NOMO-1 (cell line): ENCODE measurements around the gene RAB14.

Source experiments
- DNase-seq, 2 experiments: peaks; one replicate each; lab custom pipeline; 2025; ENCODE audit not compliant: unreplicated experiment in 2 of 2; lab: John Stamatoyannopoulos, UW

The RAB14 gene

DNA sequence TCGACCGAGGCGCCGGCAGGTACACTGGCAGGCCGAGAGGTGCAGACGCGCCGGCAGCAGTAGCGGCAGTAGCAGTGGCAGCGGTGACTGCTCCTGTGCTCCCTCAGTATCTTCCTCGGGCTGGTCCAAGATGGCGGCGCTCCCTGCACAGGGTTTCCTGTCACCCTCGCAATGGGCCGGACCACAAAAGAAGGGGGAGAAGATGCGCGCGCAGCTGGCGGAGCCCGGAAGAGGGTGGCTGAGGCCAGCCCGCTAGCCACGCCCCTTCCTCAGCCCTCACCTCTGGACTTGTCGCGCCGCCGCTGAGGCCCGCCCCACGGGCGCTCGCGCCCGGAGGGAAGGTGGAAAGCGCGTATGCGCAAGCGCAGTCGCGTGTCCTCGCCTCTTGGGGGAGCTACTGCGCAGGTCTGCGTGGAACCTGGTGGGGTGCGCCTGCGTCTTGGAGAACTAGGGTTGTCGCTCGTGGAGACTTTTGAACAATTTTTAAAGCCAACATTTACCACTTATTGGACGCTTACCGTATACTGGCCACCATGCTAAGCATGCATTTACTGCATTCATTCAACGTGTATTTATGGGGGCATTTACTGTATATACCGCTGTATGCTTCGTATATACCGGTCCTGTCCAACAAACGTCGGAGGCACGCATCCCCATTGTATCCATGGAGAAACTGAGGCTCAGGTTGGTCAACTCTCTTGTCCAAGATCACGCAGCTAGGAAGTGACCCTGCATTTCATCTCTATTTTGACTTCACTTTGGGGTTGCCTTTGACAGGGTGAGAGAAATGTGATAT is at the start of gene RAB14:
TSS of gene RAB14 (minus strand) at position 132 of the 796 bp plus-strand sequence. CDS start 8,457 bp downstream, outside the sequence.
- peak; percentile 99 for DNase-seq

DNA sequence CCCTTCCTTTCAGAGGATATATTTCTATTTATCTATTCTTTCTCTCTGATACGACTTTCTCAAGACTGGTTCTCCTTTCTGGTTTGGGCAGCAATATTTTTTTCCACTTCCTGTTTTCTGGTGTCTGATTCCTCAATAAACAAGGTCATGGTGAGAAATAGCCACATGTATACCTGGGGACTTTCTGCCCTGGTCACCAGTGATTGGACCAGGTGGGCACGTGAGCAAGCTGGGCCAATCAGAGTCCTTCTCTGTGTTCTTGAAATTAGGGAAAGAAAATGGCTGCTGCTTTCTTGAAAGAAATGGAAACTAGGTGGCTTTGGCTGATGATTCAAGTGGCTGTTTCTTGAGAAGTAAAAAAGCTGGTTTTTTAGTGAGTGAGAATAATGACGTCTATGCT is 47.9 kb upstream of the RAB14 start:
- peak; percentile 78 to 93 for DNase-seq

DNA sequence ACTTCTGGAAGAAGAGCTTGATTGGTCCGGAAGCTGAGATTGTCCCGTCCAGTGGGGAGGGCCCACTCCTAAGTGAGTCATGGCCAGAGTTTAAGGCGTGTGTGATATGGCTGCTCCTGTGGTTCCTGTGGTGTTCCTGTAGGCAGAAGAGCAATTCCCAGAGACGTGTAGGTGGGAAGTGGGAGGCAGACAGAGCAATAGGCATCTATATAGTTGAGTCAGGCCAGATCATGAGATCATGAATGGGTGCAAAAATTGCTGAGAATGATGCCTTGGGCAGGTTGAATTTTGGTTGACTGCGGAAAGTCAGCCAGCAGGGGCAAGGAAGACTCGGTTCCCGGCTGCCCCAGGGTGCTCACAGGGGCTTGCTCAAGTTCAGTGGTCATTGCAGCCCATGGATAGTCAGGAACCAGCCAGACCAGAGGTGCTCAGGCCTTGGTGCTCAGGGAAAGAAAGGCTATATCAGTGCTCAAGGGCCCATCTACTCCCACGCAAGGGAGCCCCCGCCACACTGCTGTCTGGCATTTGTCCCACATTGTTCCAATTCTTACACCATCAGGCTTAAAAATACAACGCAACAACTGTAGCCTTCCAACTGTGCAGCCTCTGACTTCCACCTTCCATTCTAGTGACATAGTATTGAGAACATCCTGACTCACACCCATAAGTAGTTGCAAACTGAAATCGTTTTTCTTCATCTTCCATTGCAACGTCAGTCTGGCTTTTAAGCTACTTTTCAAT is 45.3 kb upstream of the RAB14 start:
- DNase-seq = peak; percentile 41 to 59

DNA sequence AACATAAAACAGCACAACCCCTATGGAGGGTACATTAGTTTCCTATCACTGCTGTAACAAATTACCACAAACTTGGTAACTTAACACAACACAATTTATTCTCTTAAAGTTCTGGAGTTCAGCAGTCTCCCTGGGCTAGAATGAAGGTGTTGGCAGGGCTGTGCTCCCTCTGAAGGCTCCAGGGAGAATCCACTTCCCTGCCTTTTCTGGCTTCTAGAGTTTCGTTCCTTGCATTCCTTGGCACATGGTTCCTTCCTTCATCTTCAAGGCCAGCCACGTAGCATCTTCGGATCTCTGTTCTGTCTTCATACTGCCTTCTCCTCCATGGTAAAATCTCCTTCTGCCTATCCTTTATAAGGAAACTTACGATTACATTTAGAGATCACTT is 41.3 kb upstream of the RAB14 start:
- DNase-seq = no peak

DNA sequence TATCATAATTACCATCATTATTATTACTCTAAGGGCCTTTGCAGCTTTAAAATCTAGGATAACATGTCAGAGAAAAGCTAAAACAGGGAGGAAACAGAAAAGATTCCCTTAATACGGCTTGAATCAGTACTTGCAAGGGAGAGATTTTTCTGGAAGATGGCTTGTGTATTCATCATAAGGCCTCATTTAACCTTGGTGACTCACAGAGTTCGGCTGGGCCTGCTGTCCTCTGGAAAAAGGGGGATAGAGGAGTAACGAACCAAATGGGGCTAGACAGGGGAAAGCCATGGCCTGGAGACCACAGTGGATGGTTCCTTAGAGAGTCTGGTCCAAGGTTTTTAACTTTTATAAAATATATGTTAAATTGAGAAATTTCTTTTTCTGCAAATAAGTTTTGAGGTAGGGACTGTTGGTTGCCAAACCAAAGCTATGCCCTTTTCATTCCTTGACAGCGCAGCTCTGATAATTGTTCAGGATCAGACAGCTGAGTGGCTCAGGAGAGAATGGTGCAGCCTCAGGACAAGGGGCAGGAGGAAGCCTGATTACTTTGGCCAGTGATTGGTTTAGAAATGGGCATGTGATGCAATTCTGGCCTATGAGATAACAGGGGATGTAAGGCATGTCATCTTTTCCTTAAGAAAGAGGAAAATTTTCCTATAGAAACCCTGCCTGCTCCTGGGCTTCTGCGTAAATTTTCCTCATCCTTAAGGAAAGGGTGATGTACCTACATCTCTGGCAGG is 40.7 kb upstream of the RAB14 start:
- no peak for DNase-seq

DNA sequence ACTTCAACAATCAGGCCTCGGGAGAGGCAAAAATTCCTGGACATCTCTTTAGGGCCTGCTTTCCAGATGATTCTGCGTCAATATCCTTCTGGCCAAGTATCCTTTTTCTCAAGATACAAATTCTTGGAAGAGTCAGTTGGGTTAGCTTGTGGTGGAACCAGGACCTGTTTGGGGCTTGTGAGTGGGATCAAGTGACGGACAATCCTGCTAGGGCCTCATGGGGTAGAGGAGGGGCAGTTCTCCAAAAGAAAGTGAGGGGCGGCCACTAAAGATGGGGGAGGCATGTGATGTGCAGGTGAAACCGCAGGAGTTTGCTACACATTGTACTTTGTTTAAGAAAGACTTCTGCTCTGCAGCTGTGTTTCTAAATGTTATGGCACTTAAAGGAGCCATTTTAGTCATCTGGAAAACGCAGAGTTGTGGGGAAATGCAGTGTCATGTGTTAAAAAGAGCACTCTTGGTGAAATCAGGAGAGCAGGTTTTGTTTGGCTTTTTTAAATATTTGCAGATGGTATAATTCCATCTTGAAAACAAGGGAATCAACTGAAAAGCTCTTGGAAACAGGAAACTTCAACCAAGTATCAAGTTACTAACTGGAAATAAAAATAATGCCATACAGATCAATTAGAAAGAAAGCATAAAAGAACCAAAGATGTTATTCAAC is 38.9 kb upstream of the RAB14 start:
- no peak for DNase-seq

DNA sequence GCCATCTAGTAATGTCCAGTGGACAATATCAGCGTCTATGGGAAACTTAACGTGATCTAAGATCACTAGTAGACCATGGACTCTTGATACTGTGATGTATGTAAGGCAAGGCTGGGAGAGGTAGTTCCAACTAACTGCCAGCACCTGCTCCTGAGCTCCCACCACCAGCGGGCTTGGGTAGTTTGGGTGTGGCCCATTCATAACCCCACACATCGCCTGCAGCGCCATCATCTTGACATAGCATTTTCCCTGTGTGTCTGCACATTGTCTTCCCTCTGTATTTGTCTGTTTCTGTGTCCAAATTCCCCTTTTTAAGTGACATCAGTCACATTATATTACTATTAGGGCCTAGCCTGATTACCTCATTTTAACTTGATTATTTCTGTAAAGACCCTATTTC is 38.2 kb upstream of the RAB14 start:
- no peak for DNase-seq

DNA sequence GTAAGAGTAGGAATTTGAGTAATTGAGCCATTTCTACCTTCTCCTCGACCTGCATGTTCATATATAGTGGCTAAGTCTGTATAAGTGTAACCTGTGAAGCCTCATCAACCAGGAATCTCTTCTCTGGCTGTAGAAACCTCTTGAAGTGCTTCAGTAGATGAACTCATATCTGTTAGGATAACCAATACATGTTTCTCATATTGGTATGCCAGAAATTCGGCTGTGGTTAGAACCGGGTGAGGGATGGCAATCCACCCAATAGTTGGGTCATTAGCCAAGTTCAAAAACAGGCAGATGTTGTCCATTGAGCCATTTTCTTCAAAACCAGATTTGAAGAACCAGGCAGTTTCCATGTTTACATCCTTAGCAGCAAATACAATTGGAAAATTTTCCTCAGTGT is 37.4 kb upstream of the RAB14 start:
- DNase-seq = no peak

DNA sequence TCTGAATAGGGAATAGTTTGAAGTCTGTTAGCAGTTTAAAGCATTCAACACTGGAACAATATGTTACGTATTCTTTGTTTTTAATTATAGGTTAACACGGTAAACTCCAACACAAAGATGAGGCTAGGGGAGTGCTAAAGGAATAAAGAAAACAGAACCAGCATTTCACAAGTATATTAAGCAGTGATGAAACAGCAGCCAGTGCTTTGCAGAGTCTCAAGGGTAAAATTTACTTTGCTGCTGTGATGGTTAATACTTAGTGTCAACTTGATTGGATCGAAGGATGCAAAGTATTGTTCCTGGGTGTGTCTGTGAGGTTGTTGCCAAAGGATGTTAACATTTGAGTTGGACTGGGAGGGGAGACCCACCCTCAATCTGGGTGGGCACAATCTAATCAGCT is 36.2 kb upstream of the RAB14 start:
- DNase-seq = peak in 1 of 2 experiments; percentile 16

DNA sequence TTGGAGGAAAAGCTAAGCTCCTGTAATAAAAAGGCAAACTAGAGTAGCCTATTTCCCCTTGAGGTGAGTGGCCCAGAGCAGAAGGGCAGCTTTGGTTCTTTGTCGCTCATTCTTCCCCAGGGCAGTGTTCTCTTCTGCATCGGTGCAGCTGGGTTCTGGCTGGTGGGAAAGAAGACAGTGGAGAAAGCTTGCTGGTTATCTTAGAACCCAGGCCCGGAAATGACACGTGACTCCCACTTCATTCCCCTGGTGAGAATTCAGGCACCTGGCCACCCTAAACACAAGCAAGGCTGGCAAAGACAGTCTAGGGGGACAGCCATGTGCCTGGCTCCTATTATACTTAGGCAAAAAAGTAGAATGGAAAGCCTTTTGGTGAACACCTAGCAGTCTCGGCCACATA is 33.8 kb upstream of the RAB14 start:
- no peak for DNase-seq

DNA sequence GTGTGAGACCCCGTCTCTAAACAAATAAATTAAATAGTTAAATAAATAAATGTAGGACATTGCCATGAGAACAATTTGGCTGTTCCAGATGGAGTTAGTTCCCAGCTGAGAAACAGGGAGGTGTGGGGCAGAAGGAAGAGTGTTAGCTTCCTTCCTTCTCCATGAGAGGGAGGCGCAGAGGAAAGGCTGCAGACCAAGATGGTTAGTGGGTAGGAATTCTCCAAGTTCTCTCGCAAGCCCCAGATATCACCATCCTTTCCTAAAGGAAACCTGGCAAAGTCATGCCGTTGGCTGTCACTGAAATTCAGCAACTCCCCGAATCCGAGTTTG is 33.1 kb upstream of the RAB14 start:
- DNase-seq = no peak

DNA sequence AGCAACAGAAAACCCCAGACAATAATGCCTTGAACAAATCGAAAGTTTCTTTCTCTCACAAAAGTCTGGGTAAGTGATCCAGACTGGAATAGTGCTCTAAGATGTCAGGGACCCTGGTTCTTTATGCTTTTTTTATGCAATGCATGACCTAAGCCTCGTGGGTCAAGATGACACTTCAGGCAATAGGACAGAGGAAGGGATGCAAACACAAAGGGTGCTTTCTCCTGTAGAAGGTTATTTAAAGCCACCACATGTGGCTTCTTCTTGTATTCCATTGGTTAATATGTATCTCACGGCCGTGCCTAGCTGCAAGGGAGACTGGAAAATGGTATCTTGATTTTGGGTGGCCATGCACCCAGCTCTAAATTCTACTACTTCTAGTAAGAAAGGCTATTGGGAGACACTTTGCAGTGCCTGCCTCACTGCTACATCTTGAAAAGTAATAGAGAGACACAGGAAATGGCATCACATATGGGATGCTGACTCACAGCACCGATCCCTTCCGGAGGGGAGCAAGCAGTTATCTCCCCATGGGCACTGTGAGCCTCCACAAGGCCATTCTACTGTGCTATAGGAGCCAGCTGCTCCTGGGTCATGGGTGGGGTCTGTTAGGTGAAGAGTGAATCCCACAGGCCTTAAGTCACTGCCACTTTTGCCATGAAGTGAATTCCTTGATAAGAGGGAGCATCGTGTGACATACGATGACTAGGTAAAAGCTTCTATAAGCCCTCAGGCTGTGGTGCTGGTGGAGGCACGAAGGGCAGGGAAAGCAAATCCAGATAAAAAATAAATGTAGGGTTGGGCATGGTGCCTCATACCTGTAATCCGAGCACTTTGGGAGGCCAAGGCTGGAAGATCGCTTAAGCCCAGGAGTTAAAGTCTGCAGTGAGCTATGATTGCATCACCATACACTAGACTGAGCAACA is 32.5 kb upstream of the RAB14 start:
- peak in 1 of 2 experiments; percentile 60 for DNase-seq

DNA sequence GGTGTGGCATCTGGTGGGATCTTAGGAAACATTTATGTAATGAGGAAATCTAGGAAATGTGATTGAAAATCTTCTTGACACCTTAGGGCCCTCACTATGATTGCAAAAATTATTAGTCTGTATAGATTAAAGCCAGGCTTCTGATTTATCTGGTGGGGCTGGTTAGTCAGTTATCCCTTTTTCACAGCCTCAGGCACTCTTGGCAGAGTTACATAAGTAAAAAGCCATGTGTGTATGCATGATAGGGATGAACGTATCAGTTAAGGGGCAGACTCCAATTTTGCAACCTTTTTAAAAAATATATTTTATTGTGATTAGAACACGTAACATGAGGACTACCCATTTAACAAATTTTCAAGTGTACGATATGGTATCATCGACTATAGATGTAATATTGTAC is 30.6 kb upstream of the RAB14 start:
- no peak for DNase-seq

DNA sequence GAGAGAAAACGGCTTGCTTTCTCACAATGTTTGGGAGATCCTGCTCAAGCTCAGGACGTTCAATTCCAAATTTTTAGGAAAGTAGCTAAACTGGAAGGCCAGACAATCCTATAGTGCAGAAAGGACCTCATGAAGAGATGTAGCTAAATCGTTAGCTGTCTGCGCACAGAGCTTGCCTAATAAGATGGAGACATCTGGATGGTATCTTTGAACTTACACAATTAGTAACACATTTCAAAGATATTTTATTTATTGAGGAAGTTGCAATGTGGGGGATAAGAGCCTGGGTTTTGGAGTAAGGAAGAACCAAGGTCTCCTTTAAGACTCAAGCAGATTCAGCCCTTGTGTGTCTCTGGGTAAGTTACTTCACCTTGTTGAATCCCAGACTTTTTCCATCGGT is 28.6 kb upstream of the RAB14 start:
- no peak for DNase-seq

DNA sequence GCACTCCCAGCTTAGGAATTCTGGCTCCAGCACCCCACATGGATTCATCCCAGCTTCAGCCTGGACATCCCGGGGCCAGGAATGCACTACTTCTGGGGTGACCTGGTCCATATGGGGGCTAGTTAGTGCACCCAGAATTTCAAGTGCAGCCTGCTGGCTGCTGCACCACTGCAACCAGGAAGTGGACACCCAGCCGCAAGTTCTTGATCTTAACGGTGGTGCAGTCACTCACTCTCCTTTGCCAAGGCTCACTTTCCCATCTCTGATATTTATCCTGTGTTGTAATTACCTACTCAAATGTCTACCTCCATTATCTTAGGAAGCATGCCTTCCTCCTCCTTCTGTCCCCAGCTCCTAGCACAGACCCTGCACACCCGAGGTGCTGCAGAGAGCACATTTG is 26.2 kb upstream of the RAB14 start:
- DNase-seq = no peak

DNA sequence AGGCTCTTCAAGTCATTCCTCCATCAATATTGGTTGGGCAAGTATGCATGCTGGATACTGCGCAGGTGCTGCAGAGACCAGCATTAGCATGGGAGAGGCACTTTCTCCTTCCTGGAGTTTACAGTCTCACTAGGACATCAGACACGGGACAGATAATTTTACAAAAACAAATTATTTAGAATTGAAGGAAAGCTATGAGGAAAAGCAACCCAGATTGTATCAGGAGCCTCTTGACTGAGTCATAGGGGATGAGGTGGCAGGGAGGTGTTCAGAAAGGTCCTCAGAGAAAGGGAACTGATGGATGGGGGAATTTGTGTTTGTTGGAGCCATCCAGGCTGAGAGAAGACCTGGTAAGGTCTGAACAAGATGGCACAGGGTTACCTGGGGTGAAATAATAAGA is 24.5 kb upstream of the RAB14 start:
- DNase-seq = no peak

DNA sequence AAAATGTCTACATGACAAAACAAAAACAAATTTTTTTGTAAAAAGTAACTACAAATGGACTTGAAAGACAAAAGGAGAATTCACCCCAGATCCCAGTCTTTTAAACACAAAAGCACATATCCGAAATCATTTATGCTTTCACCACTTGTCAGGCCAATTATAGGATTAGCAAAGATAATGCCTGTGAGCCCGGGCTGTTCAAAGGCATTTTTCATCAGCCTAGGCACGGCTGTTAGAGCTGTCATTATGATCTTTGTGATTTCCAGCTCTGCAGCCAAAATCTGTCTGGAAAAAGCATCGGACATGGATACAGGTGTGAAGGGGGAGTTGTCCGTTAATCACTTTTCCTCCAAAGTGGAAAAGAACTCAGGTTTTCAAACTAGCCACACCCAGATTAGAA is 23.6 kb upstream of the RAB14 start:
- no peak for DNase-seq

DNA sequence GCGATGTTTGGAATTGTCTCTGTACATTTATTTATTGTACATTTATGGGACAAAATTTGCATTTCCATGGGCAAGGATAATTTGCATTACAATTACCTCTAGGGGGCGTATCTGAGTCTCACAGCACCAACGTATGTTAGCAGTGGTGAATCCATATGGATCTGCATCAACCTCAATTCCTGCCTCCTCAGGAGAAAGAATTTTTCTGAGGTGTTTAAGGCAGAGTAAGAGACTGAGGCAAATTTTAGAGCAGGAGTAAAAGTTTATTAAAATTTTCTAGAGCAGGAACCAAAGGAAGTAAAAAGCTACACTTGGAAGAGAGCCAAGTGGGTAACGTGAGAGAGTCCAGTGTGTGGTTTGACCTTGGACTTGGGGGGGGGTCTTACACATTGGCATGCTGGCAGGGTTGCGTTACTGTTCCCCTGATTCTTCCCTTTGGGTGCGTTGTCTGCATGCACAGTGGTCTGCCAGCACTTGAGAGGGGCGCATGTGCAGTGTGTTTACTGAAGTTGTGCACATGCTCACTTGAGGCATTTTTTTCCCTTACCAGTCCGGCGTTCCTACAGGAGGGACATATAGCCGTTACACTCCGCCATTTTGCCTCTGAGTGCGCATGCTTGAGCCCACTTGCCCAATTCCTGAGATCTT is 21.0 kb upstream of the RAB14 start:
- no peak for DNase-seq

DNA sequence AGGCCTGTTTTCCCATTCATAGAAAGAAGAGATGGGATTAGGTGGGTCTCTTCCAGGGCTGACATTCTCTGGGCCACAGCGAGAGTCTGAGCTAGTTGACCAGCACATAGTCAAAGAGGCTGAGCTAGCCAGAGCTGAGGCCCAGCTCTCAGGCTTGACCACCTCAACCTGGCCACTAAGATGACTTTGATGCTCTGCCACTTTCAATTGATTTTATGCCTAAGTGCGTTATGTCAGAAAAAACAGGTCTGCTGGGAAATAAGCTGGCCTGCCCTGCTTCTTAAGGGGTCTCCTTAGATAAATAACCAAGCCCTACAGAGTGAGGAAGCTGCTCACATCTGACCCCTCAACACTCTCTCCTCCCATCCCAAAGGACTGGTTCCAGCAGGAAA is 20.0 kb upstream of the RAB14 start:
- no peak for DNase-seq
